ENCODE results near the gene CTSK. TPM values are rescaled to one million over a fixed set of nuclear protein-coding genes. Genes with fewer than 3 reads are reported as not detected.
"Not testable (repeated sequence)": the region's sequence is repeated elsewhere in the genome, so short reads cannot be mapped to it uniquely, and the experiment has no call there.

Gene CTSK
- total and polyA plus RNA-seq, 7 donors: 2.8 to 16.9 (median 4.5) TPM

DNA sequence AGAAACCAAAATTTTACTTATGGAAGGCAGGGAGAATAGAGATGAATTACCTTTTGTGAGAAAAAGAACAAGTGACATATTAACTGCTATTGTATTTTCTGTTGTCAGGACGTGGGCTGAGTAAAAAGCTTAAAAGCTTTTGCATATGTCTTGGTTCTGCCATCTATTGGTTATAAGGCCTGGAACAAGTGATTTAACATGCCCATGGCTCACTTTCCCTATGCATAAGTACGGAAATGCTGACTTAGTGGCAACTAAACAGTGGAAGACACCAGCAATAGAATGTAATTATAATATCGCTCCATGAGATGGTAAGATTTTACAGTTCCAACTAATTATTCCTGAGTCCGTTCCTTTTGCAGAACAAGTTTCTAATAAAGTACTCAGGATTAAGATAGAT lies 35.7 kb downstream of the CTSK start:
- H3K4me1 ChIP-seq: no peaks in the 10 kb centered on the region
- 79 to 88% (median 81%) methylated on average over 4 of the region's 4 CpGs for WGBS, 3 donors
- H3K27ac ChIP-seq: no peak overlapping the region
- no peak for ATAC-seq
- no peak for DNase-seq
- H3K4me3 ChIP-seq: no peak overlapping the region
- TF ChIP-seq, protein P1, sequence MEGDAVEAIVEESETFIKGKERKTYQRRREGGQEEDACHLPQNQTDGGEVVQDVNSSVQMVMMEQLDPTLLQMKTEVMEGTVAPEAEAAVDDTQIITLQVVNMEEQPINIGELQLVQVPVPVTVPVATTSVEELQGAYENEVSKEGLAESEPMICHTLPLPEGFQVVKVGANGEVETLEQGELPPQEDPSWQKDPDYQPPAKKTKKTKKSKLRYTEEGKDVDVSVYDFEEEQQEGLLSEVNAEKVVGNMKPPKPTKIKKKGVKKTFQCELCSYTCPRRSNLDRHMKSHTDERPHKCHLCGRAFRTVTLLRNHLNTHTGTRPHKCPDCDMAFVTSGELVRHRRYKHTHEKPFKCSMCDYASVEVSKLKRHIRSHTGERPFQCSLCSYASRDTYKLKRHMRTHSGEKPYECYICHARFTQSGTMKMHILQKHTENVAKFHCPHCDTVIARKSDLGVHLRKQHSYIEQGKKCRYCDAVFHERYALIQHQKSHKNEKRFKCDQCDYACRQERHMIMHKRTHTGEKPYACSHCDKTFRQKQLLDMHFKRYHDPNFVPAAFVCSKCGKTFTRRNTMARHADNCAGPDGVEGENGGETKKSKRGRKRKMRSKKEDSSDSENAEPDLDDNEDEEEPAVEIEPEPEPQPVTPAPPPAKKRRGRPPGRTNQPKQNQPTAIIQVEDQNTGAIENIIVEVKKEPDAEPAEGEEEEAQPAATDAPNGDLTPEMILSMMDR (IDR thresholded peaks at IDR 0.05): no peak
- H3K27me3 ChIP-seq (ENCODE audit: insufficient read depth in 3 of 3, low read length in 2 of 3): no peaks in the 10 kb centered on the region
- H3K36me3 ChIP-seq (ENCODE audit: insufficient read depth in 1 of 2, low read depth in 1 of 2): no peaks in the 10 kb centered on the region
- no peaks in the 10 kb centered on the region for H3K9me3 ChIP-seq
- intact Hi-C loops (cut with DNase I): no loop called here

DNA sequence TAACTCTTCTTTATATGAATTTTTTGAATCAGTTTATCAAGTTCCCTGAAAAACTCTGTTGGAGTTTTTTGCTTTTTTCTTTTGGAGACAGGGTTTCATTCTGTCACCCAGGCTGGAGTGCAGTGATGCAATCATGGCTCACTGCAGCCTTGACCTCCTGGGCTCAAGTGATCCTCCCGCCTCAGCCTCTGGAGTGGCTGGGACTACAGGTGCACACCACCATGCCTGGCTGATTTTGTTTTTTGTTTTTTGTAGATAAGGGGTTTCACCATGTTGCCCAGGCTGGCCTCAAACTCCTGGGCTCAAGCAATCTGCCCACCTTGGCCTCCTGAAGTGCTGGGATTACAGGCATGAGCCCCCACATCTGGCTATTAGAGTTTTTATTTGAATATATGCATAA lies 40.4 kb downstream of the CTSK start:
- H3K27ac ChIP-seq; H3K4me3 ChIP-seq; H3K4me1 ChIP-seq; ATAC-seq; intact Hi-C loops (cut with DNase I); H3K36me3 ChIP-seq (ENCODE audit: insufficient read depth in 1 of 2, low read depth in 1 of 2); DNase-seq; H3K27me3 ChIP-seq (ENCODE audit: insufficient read depth in 3 of 3, low read length in 2 of 3); H3K9me3 ChIP-seq: not testable (repeated sequence)
- 33 to 96% (median 91%) methylated on average over 1 of the region's 1 CpG for WGBS, 3 donors

DNA sequence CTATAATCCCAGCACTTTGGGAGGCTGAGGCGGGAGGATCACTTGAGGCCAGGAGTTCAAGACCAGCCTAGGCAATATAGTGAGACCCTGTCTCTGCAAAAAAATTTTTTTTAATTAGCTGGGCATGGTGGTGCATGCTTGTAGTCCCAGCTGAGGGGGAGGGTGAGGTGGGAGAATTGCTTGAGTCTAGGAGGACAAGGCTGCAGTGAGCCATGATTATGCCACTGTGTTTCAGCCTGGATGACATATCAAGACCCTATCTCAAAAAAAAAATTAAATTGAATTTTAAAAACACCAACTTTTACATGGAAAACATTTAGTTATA lies 42.1 kb downstream of the CTSK start:
- H3K4me3 ChIP-seq: peak overlapping the region; percentile 50
- H3K36me3 ChIP-seq (ENCODE audit: insufficient read depth in 1 of 2, low read depth in 1 of 2); H3K9me3 ChIP-seq; ATAC-seq; DNase-seq; H3K4me1 ChIP-seq; H3K27me3 ChIP-seq (ENCODE audit: insufficient read depth in 3 of 3, low read length in 2 of 3); intact Hi-C loops (cut with DNase I): not testable (repeated sequence)
- WGBS, 3 donors: 90 to 100% (median 91%) methylated on average over 1 of the region's 1 CpG
- peak overlapping the region; percentile 27 for H3K27ac ChIP-seq

DNA sequence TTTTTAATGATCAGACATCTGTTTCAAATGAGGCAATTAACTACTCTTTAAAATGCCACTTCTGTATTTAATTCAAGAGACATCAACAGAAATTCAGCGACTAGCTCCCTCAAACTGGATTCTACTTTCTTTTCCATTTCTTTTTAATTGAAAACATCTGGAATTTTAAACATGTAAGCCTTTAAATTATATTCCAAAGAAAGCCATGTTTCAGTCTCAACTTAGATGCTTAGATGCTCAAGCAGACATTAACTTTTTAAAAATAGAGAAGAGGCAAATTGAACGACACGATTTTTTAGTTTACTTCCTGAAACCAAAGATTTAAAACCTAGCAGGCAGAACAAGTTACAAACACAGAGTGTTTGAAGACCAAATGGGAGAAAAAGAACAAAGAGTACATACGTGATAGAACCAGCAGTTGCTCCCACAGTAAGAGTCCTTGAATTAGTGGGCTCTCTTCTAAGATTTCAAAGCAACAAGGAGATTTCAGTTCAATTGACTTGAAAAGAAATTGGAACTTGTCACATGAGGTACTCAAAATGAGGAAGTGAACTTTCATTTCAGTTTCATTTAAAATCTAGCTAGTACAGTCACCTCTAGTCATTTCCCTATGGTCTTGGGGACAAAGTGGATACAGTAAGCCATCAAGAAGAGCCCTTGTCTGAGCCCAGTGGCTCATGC lies 42.6 kb downstream of the CTSK start, which contains the start of gene CTSS:
Gene CTSS, minus strand, starts transcription at position 483 of the 681 bp plus-strand sequence. CDS start 1,015 bp downstream, outside the sequence.
- H3K9me3 ChIP-seq: no peaks in the 10 kb centered on the region
- no peak for DNase-seq
- peak within 1 kb of the TSS; percentile 50 for H3K4me3 ChIP-seq
- intact Hi-C loops (cut with DNase I): no loop called here
- peak within 1 kb of the TSS; percentile 27 for H3K27ac ChIP-seq
- TF ChIP-seq, protein P1 (IDR thresholded peaks at IDR 0.05): no peak
- no peaks in the 10 kb centered on the region for H3K36me3 ChIP-seq (ENCODE audit: insufficient read depth in 1 of 2, low read depth in 1 of 2)
- H3K4me1 ChIP-seq: no peaks in the 10 kb centered on the region
- 16 to 19% (median 17%) methylated on average over 4 of the region's 4 CpGs for WGBS, 3 donors
- ATAC-seq: no peak
- H3K27me3 ChIP-seq (ENCODE audit: insufficient read depth in 3 of 3, low read length in 2 of 3): no peaks in the 10 kb centered on the region

DNA sequence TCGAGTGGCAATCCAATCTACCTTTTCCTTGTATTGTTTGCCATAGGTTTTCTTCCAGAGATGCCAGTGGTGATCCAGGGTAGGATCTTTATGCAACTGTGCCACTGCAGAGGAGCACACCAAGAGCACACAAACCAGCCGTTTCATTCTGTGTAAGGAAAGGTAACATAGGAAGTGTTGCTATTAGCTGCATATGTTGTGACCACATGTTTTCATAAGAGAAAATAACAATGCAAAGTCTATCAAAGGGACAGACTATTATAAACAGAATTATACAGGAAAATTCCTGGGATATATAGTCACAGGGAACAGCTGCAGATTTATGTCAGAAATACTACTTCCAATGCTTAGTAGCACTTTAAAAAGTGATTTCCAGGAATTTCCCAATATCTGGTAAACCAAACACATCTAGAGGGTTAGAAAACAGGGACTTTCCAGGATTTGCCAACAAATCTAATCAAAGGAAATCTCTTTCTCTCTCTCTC lies 43.4 kb downstream of the CTSK start:
- intact Hi-C loops (cut with DNase I): no loop called here
- DNase-seq (no peak), ATAC-seq (no peak)
- Histone ChIP-seq H3K4me3 (peak overlapping the region; percentile 50), H3K27ac (peak overlapping the region; percentile 27), H3K27me3 (ENCODE audit: insufficient read depth in 3 of 3, low read length in 2 of 3) (no peaks in the 10 kb centered on the region), H3K4me1 (no peaks in the 10 kb centered on the region), H3K9me3 (no peaks in the 10 kb centered on the region), H3K36me3 (ENCODE audit: insufficient read depth in 1 of 2, low read depth in 1 of 2) (no peaks in the 10 kb centered on the region)
- WGBS, 3 donors: 45 to 57% (median 47%) methylated on average over 2 of the region's 2 CpGs
- TF ChIP-seq, protein P1 (IDR thresholded peaks at IDR 0.05): no peak

Measured in psoas muscle (tissue), 8 donors.